Omental fat pad (tissue), 4 donors: ENCODE results near the gene PAOX. TPM values are rescaled to one million over a fixed set of nuclear protein-coding genes. Genes with fewer than 3 reads are reported as not detected.

Experiments
- ATAC-seq: fragments of 150-250 bp; one replicate; pipeline ENCODE4 v1.9.1; 2016; ENCODE audit warnings: mild to moderate bottlenecking, moderate library complexity; ENCODE audit not compliant: low FRiP score
- DNase-seq: peaks from one replicate; pipeline ENCODE4 v3.0.0-alpha.2; 2019; ENCODE audit warnings: low spot score
- CTCF ChIP-seq, 3 donors: fragments of 450-650 bp; IDR thresholded peaks; one replicate each; pipeline ENCODE4 v1.5.1; 2016 to 2017; ENCODE audit warnings: antibody characterized with exemption in 3 of 3, mild to moderate bottlenecking in 3 of 3, moderate library complexity in 2 of 3
- total RNA-seq, 4 donors: library from RNA; depleted of rRNA; stranded (reverse); fragments of >200 nt; gene quantifications; one replicate each; pipeline ENCODE4 v1.1.0, GENCODE V29; 2016

PAOX gene
- total RNA-seq, 4 donors from 2014 or later: 3.8 to 7.7 (median 6.1) TPM

GRCh38 chr10:133388973-133389818 lies 10.1 kb downstream of the PAOX start:
- TF ChIP-seq CTCF (IDR thresholded peaks at IDR 0.05): no peak
- DNase-seq (no peak), ATAC-seq (no peak)

- DNase-seq (no peak), ATAC-seq (no peak)
- no peak for TF ChIP-seq CTCF (IDR thresholded peaks at IDR 0.05)
Observed at GRCh38 chr10:133390597-133391248, 11.7 kb downstream of the PAOX start.

- no peak for ATAC-seq
- TF ChIP-seq CTCF (IDR thresholded peaks at IDR 0.05): no peak
- DNase-seq: no peak
Observed at GRCh38 chr10:133391249-133391635, 12.2 kb downstream of the PAOX start.

- no peak for TF ChIP-seq CTCF (IDR thresholded peaks at IDR 0.05)
- ATAC-seq (no peak), DNase-seq (no peak)
Observed at GRCh38 chr10:133391761-133392518, 12.9 kb downstream of the PAOX start.

GRCh38 chr10:133393401-133394063 lies 14.5 kb downstream of the PAOX start:
- DNase-seq (no peak), ATAC-seq (no peak)
- no peak for TF ChIP-seq CTCF (IDR thresholded peaks at IDR 0.05)

GRCh38 chr10:133394064-133394663 lies 15.1 kb downstream of the PAOX start, which contains the start of gene MTG1:
Gene MTG1, plus strand, starts transcription at chr10:133394157. Its CDS starts 64 bp downstream, at chr10:133394221.
- ATAC-seq (peak; percentile 98), DNase-seq (peak; percentile 68)
- TF ChIP-seq CTCF (IDR thresholded peaks at IDR 0.05): no peak
